ENCODE results near the gene FRMD1.

GRCh38 chr6:168027521-168027920 lies 51.5 kb downstream of the FRMD1 start:
- TF ChIP-seq MAX (IDR thresholded peaks at IDR 0.05) (no peak), POLR2A (IDR thresholded peaks at IDR 0.05; ENCODE audit: control extremely low read depth in 1 of 2, low read depth in 2 of 2, low read length in 2 of 2) (no peak), NRF1 (IDR thresholded peaks at IDR 0.05; ENCODE audit: low read depth, low read length) (no peak), CTCF (IDR thresholded peaks at IDR 0.05; ENCODE audit: control extremely low read depth in 1 of 3, insufficient read depth in 1 of 3, low read depth in 1 of 3, low read length in 3 of 3) (no peak), SRF (IDR thresholded peaks at IDR 0.05; ENCODE audit: low read depth, low read length) (no peak), JUN (IDR thresholded peaks at IDR 0.05; ENCODE audit: low read depth, low read length) (no peak)
